T-cell (primary cell): ENCODE measurements around the gene CCDC88B. TPM values are rescaled to one million over a fixed set of nuclear protein-coding genes. Genes with fewer than 3 reads are reported as not detected.

Experiments used
- ATAC-seq, 4 experiments: fragments of 200-7000 bp in 3 of 4; fragments of 150-1000 bp in 1 of 4; cut with Tn5 transposase; replicated peaks in 1 of 4; 1 replicate in 3 of 4; 2 replicates in 1 of 4; pipeline ENCODE4 v1.10.0; 2021; ENCODE audit warnings: moderate library complexity in 3 of 4, mild to moderate bottlenecking in 2 of 4, moderate number of reproducible peaks in 1 of 4
- CTCF ChIA-PET, 2 donors: fragments of 300-600 bp; sonication (Branson Sonifier 250); formaldehyde crosslinking; loops; one replicate each; lab custom pipeline; 2022; ENCODE audit warnings: antibody characterized with exemption in 2 of 2; lab: Charles Lee
- POLR2A ChIA-PET, 2 donors: fragments of 300-600 bp; sonication (Branson Sonifier 250); formaldehyde crosslinking; loops; one replicate each; lab custom pipeline; 2022; ENCODE audit warnings: antibody characterized with exemption in 2 of 2; lab: Charles Lee
- DNase-seq, 35 experiments: peaks; one replicate each; pipeline versions ENCODE4 v3.0.0 to v3.0.0-alpha.2; 2013 to 2023
- H3K27ac ChIP-seq: one replicate; pipeline ENCODE4 v1.5.1; 2013; ENCODE audit warnings: low read length
- H3K27me3 ChIP-seq, 2 experiments: replicated peaks in 1 of 2; 1 replicate in 1 of 2; 2 replicates in 1 of 2; pipeline versions ENCODE4 v1.6.1 to v1.7.0; 2013; ENCODE audit warnings: low read length in 1 of 2, mixed read lengths in 1 of 2; ENCODE audit not compliant: control insufficient read depth in 2 of 2, insufficient read depth in 2 of 2; ENCODE audit errors: extremely low read depth in 1 of 2
- H3K36me3 ChIP-seq, 2 donors: 1 replicate in 1 of 2; 2 replicates in 1 of 2; pipeline versions ENCODE4 v1.6.1 to v1.7.0; 2013; ENCODE audit warnings: low read length in 1 of 2; ENCODE audit not compliant: control insufficient read depth in 2 of 2, insufficient read depth in 1 of 2; ENCODE audit errors: extremely low read depth in 1 of 2
- H3K4me1 ChIP-seq, 2 experiments: 1 replicate in 1 of 2; 2 replicates in 1 of 2; pipeline versions ENCODE4 v1.6.1 to v1.7.0; 2013; ENCODE audit warnings: low read length in 2 of 2, mixed read lengths in 1 of 2; ENCODE audit not compliant: insufficient read depth in 2 of 2, control insufficient read depth in 1 of 2; ENCODE audit errors: extremely low read depth in 1 of 2
- H3K4me3 ChIP-seq, 2 donors: 1 replicate in 1 of 2; 2 replicates in 1 of 2; pipeline versions ENCODE4 v1.5.1 to v1.7.0; 2013; ENCODE audit warnings: mild to moderate bottlenecking in 2 of 2, low read length in 1 of 2, moderate library complexity in 1 of 2; ENCODE audit not compliant: control insufficient read depth in 1 of 2; ENCODE audit errors: extremely low read depth in 1 of 2
- H3K9me3 ChIP-seq: 2 replicates; pipeline ENCODE4 v1.7.0; 2013
- H3K27ac Mint-ChIP-seq, 2 donors: one replicate each; pipeline ENCODE4 v1.8.0; 2020 to 2021; ENCODE audit warnings: mild to moderate bottlenecking in 2 of 2, mixed read lengths in 2 of 2
- H3K27me3 Mint-ChIP-seq, 2 donors: one replicate each; pipeline ENCODE4 v1.8.0; 2021 to 2022; ENCODE audit warnings: mixed read lengths in 2 of 2
- H3K36me3 Mint-ChIP-seq: one replicate; pipeline ENCODE4 v1.8.0; 2021; ENCODE audit warnings: mixed read lengths
- H3K4me1 Mint-ChIP-seq, 3 donors: one replicate each; pipeline ENCODE4 v1.8.0; 2020 to 2022; ENCODE audit warnings: mixed read lengths in 3 of 3, mild to moderate bottlenecking in 1 of 3
- H3K4me3 Mint-ChIP-seq, 3 donors: one replicate each; pipeline ENCODE4 v1.8.0; 2020 to 2022; ENCODE audit warnings: mild to moderate bottlenecking in 3 of 3, mixed read lengths in 3 of 3, moderate library complexity in 3 of 3
- H3K9me3 Mint-ChIP-seq, 3 donors: one replicate each; pipeline ENCODE4 v1.8.0; 2020 to 2022; ENCODE audit warnings: mixed read lengths in 3 of 3
- WGBS: methylation state at CpG from one replicate; pipeline ENCODE4 v1.1.5; 2013; ENCODE audit warnings: missing lambda C conversion rate; ENCODE audit not compliant: insufficient coverage; 5-methylcytosine and 5-hydroxymethylcytosine counted together
- total RNA-seq, 35 experiments: library from RNA in 6 of 35; stranded (reverse) in 6 of 35; fragments of 120-200 nt in 1 of 35; gene quantifications; one replicate each; pipeline versions ENCODE4 v1.2.1 to v1.2.4 and lab custom pipeline; 2013 to 2026

The CCDC88B gene
- total RNA-seq, 5 donors from 2014 or later (not counting 1 experiment from before 2014, with no cell fraction given): 132 to 144 (median 133) TPM

GRCh38 chr11:64406221-64406946, 66.4 kb downstream of the CCDC88B start:
- Histone ChIP-seq H3K27me3 (peaks cover 0 to 20% of the 10 kb centered on the region in 2 experiments), H3K36me3 (no peaks in the 10 kb centered on the region), H3K4me1 (no peaks in the 10 kb centered on the region), H3K9me3 (no peaks in the 10 kb centered on the region), H3K4me3 (no peak overlapping the region), H3K27ac (no peak overlapping the region)
- ATAC-seq (no peak), DNase-seq (no peak)
- Mint-ChIP-seq H3K36me3 (no peaks in the 10 kb centered on the region), H3K27me3 (peaks cover 0 to 12% of the 10 kb centered on the region in 2 donors), H3K4me3 (no peak overlapping the region), H3K4me1 (peaks cover 0 to 6% (median 0%) of the 10 kb centered on the region in 3 donors), H3K9me3 (peaks cover 0 to 4% (median 4%) of the 10 kb centered on the region in 3 donors), H3K27ac (no peak overlapping the region)
- CTCF ChIA-PET: no interaction called here
- POLR2A ChIA-PET: no interaction called here
- 63% methylated on average over 7 of the region's 10 CpGs for WGBS

Other genes starting within 250 kb of the CCDC88B start
- 10 to 100 TPM in 3 of 5 donors, 1 to 10 TPM in 2; 6.0 to 14.8 (median 10.4) TPM for gene MACROD1, start 174.1 kb upstream of the CCDC88B start, total RNA-seq
- gene STIP1, start 154.0 kb upstream of the CCDC88B start, total RNA-seq: 100 to 1,000 TPM in 3 of 5 donors, 10 to 100 TPM in 2; 61.1 to 133 (median 107) TPM
- gene FERMT3, start 133.5 kb upstream of the CCDC88B start, total RNA-seq: 100 to 1,000 TPM; 115 to 184 (median 161) TPM
- gene TRPT1, start 114.0 kb upstream of the CCDC88B start, total RNA-seq: 10 to 100 TPM; 16.1 to 48.3 (median 40.2) TPM
- gene NUDT22, start 113.9 kb upstream of the CCDC88B start, total RNA-seq: 100 to 1,000 TPM in 1 of 5 donors, 10 to 100 TPM in 4; 49.7 to 108 (median 97.5) TPM
- gene DNAJC4, start 109.7 kb upstream of the CCDC88B start, total RNA-seq: 10 to 100 TPM; 46.2 to 64.7 (median 51.4) TPM
- 10 to 100 TPM; 47.9 to 80.7 (median 76.0) TPM for gene VEGFB, start 105.6 kb upstream of the CCDC88B start, total RNA-seq
- 10 to 100 TPM; 17.9 to 53.0 (median 42.9) TPM for gene FKBP2, start 99.1 kb upstream of the CCDC88B start, total RNA-seq
- 100 to 1,000 TPM in 1 of 5 donors, 10 to 100 TPM in 4; 31.2 to 143 (median 88.1) TPM for gene PPP1R14B, start 93.3 kb upstream of the CCDC88B start, total RNA-seq
- gene PLCB3, start 88.7 kb upstream of the CCDC88B start, total RNA-seq: 10 to 100 TPM in 3 of 5 donors, 1 to 10 TPM in 2; 3.6 to 14.9 (median 11.2) TPM
- 10 to 100 TPM; 17.5 to 37.7 (median 29.1) TPM for gene BAD, start 55.5 kb upstream of the CCDC88B start, total RNA-seq
- gene GPR137, start 54.4 kb upstream of the CCDC88B start, total RNA-seq: 10 to 100 TPM; 31.0 to 39.8 (median 34.2) TPM
- gene KCNK4, start 48.9 kb upstream of the CCDC88B start, total RNA-seq: under 1 TPM in 3 of 5 donors, not detected in 2; 0.22 to 0.35 (median 0.33) TPM
- gene CATSPERZ, start 39.8 kb upstream of the CCDC88B start, total RNA-seq: under 1 TPM in 1 of 5 donors, not detected in 4; 0.40 TPM
- gene ESRRA, start 34.7 kb upstream of the CCDC88B start, total RNA-seq: 10 to 100 TPM; 20.2 to 43.1 (median 39.7) TPM
- gene TRMT112, start 22.6 kb upstream of the CCDC88B start, total RNA-seq: 100 to 1,000 TPM; 104 to 177 (median 151) TPM
- gene PRDX5, start 22.1 kb upstream of the CCDC88B start, total RNA-seq: 10 to 100 TPM; 35.8 to 86.7 (median 71.7) TPM
- 10 to 100 TPM; 16.5 to 48.7 (median 43.7) TPM for gene RPS6KA4, start 19.0 kb downstream of the CCDC88B start, total RNA-seq
- gene SLC22A11, start 215.7 kb downstream of the CCDC88B start, total RNA-seq: not detected